H1 (cell line): ENCODE results near the gene HTR1B. TPM values are rescaled to one million over a fixed set of nuclear protein-coding genes. Genes with fewer than 3 reads are reported as not detected.

Experiments
- CTCF ChIA-PET: fragments of 300-600 bp; sonication (Branson Sonifier 250); formaldehyde crosslinking; loops from one replicate; lab custom pipeline; 2021; ENCODE audit not compliant: partially characterized antibody; lab: Charles Lee
- POLR2A ChIA-PET: fragments of 300-600 bp; sonication (Branson Sonifier 250); formaldehyde crosslinking; loops from one replicate; lab custom pipeline; 2021; ENCODE audit warnings: inconsistent platforms; ENCODE audit not compliant: partially characterized antibody; lab: Charles Lee
- DNase-seq, 2 experiments: peaks; one replicate each; pipeline versions ENCODE4 v3.0.0 to v3.0.0-alpha.2; 2010 to 2022; ENCODE audit warnings: low spot score in 2 of 2, low read depth in 1 of 2, mixed read lengths in 1 of 2
- FAIRE-seq: peaks from 2 replicates; lab custom pipeline; 2011; peaks lifted over from hg19 to GRCh38; lab: Jason Lieb, UNC
- H2AFZ ChIP-seq: 2 replicates; pipeline ENCODE4 v1.8.1; 2012; ENCODE audit warnings: low read length, inconsistent platforms
- H2AK5ac ChIP-seq: 2 replicates; pipeline ENCODE4 v1.6.1; 2013; ENCODE audit warnings: low read depth, low read length
- H2BK120ac ChIP-seq: replicated peaks from 2 replicates; pipeline ENCODE3; 2013; ENCODE audit warnings: low read depth, low read length, inconsistent platforms
- H2BK12ac ChIP-seq: 2 replicates; pipeline ENCODE4 v1.6.1; 2013; ENCODE audit warnings: low read depth, low read length
- H2BK15ac ChIP-seq: 2 replicates; pipeline ENCODE4 v1.6.1; 2013; ENCODE audit warnings: low read length
- H2BK20ac ChIP-seq: 2 replicates; pipeline ENCODE4 v1.6.1; 2013; ENCODE audit warnings: low read length
- H2BK5ac ChIP-seq: 2 replicates; pipeline ENCODE4 v1.6.1; 2013; ENCODE audit warnings: low read depth, low read length
- H3K14ac ChIP-seq: 2 replicates; pipeline ENCODE4 v1.6.1; 2013; ENCODE audit warnings: inconsistent platforms; ENCODE audit not compliant: insufficient read length
- H3K18ac ChIP-seq: 2 replicates; pipeline ENCODE4 v1.6.1; 2013; ENCODE audit warnings: low read length; ENCODE audit errors: extremely low read depth
- H3K23ac ChIP-seq: 2 replicates; pipeline ENCODE4 v1.6.1; 2013; ENCODE audit warnings: inconsistent platforms; ENCODE audit not compliant: insufficient read length
- H3K23me2 ChIP-seq: 2 replicates; pipeline ENCODE4 v1.6.1; 2013; ENCODE audit warnings: low read depth, low read length
- H3K27ac ChIP-seq: 2 replicates; pipeline ENCODE4 v1.6.1; 2011; ENCODE audit warnings: low read depth, low read length, inconsistent platforms
- H3K27me3 ChIP-seq, 4 experiments: replicated peaks in 1 of 4; 1 replicate in 1 of 4; 2 replicates in 3 of 4; pipeline versions ENCODE4 v1.6.1 to v1.8.1; 2011 to 2013; ENCODE audit warnings: low read length in 3 of 4, mild to moderate bottlenecking in 3 of 4, inconsistent platforms in 2 of 4, mixed read lengths in 2 of 4, moderate library complexity in 1 of 4; ENCODE audit not compliant: control insufficient read depth in 3 of 4, insufficient read depth in 3 of 4; ENCODE audit errors: extremely low read depth in 1 of 4
- H3K36me3 ChIP-seq, 4 experiments: 2 replicates each; pipeline versions ENCODE4 v1.6.1 to v1.8.1; 2011 to 2013; ENCODE audit warnings: mild to moderate bottlenecking in 4 of 4, low read length in 3 of 4, moderate library complexity in 2 of 4, control low read depth in 1 of 4, inconsistent platforms in 1 of 4; ENCODE audit not compliant: insufficient read depth in 4 of 4, control insufficient read depth in 2 of 4
- H3K4ac ChIP-seq: replicated peaks from 2 replicates; pipeline ENCODE3; 2013; ENCODE audit warnings: low read length, low read depth, mixed read lengths, inconsistent platforms; ENCODE audit not compliant: insufficient read length
- H3K4me1 ChIP-seq, 4 experiments: replicated peaks in 1 of 4; 1 replicate in 1 of 4; 2 replicates in 3 of 4; pipeline versions ENCODE4 v1.6.1 to v1.8.1; 2011 to 2013; ENCODE audit warnings: low read length in 3 of 4, inconsistent platforms in 2 of 4, mixed read lengths in 1 of 4; ENCODE audit not compliant: insufficient read depth in 4 of 4, control insufficient read depth in 3 of 4
- H3K4me2 ChIP-seq, 2 experiments: 2 replicates each; pipeline versions ENCODE4 v1.6.1 to v1.8.1; 2011 to 2013; ENCODE audit warnings: low read depth in 2 of 2, low read length in 2 of 2, control low read depth in 1 of 2, inconsistent platforms in 1 of 2, mild to moderate bottlenecking in 1 of 2; ENCODE audit not compliant: insufficient read depth in 1 of 2
- H3K4me3 ChIP-seq, 4 experiments: fragments of 200-600, 300-600 bp in 1 of 4; sonication (generic), shearing (Covaris generic), sonication (Bioruptor Twin) in 1 of 4; 2 replicates each; pipeline versions ENCODE4 v1.5.1 to v1.8.1; 2011 to 2016; ENCODE audit warnings: low read length in 4 of 4, low read depth in 3 of 4, control low read depth in 2 of 4, inconsistent platforms in 2 of 4, mild to moderate bottlenecking in 2 of 4, mixed read lengths in 1 of 4, moderate library complexity in 1 of 4; ENCODE audit not compliant: insufficient read depth in 2 of 4; ENCODE audit errors: extremely low read depth in 1 of 4
- H3K56ac ChIP-seq: replicated peaks from 2 replicates; pipeline ENCODE3; 2013; ENCODE audit warnings: low read depth, mild to moderate bottlenecking, mixed read lengths, low read length, inconsistent platforms; ENCODE audit not compliant: insufficient read length
- H3K79me1 ChIP-seq: 2 replicates; pipeline ENCODE4 v1.6.1; 2013; ENCODE audit warnings: low read depth, low read length, control low read depth
- H3K79me2 ChIP-seq, 2 experiments: 2 replicates each; pipeline versions ENCODE4 v1.6.1 to v1.8.1; 2012 to 2013; ENCODE audit warnings: low read length in 2 of 2, mild to moderate bottlenecking in 2 of 2, inconsistent platforms in 1 of 2; ENCODE audit not compliant: insufficient read depth in 2 of 2, control insufficient read depth in 1 of 2
- H3K9ac ChIP-seq, 4 experiments: replicated peaks in 1 of 4; 1 replicate in 1 of 4; 2 replicates in 3 of 4; pipeline versions ENCODE4 v1.6.1 to v1.8.1; 2011 to 2013; ENCODE audit warnings: low read depth in 3 of 4, low read length in 3 of 4, control low read depth in 2 of 4, mild to moderate bottlenecking in 2 of 4, moderate library complexity in 2 of 4, inconsistent platforms in 1 of 4; ENCODE audit errors: extremely low read depth in 1 of 4
- H3K9me3 ChIP-seq, 2 experiments: 2 replicates each; pipeline versions ENCODE4 v1.6.1 to v1.8.1; 2012 to 2013; ENCODE audit warnings: mild to moderate bottlenecking in 2 of 2, moderate library complexity in 2 of 2, control low read depth in 1 of 2, inconsistent platforms in 1 of 2, low read depth in 1 of 2, low read length in 1 of 2, mixed read lengths in 1 of 2; ENCODE audit not compliant: insufficient read depth in 2 of 2
- H4K20me1 ChIP-seq, 2 experiments: replicated peaks in 1 of 2; 2 replicates each; pipeline versions ENCODE3 to v1.8.1; 2011 to 2013; ENCODE audit warnings: inconsistent platforms in 2 of 2, low read length in 2 of 2, mild to moderate bottlenecking in 1 of 2; ENCODE audit not compliant: insufficient read depth in 2 of 2, control insufficient read depth in 1 of 2
- H4K5ac ChIP-seq: 2 replicates; pipeline ENCODE4 v1.6.1; 2013; ENCODE audit warnings: low read length, low read depth, mixed read lengths, inconsistent platforms; ENCODE audit not compliant: insufficient read length
- H4K8ac ChIP-seq: 2 replicates; pipeline ENCODE4 v1.8.0; 2013; ENCODE audit warnings: mild to moderate bottlenecking, moderate library complexity, low read length, inconsistent platforms; ENCODE audit not compliant: insufficient read depth; ENCODE audit errors: extremely low read depth
- H4K91ac ChIP-seq: replicated peaks from 2 replicates; pipeline ENCODE3; 2013; ENCODE audit warnings: low read length, mixed read lengths, inconsistent platforms; ENCODE audit not compliant: insufficient read length
- BACH1 ChIP-seq: IDR thresholded peaks from 2 replicates; pipeline ENCODE4 v1.6.1; 2012; ENCODE audit warnings: low read length, improper control_type of control experiment
- CHD2 ChIP-seq: IDR thresholded peaks from 2 replicates; pipeline ENCODE4 v1.6.1; 2012; ENCODE audit warnings: low read length, improper control_type of control experiment
- EGR1 ChIP-seq: IDR thresholded peaks from 2 replicates; pipeline ENCODE4 v1.6.1; 2011; ENCODE audit warnings: low read depth, low read length, borderline replicate concordance
- HDAC6 ChIP-seq: IDR thresholded peaks from one replicate; pipeline ENCODE4 v1.7.1; 2012; ENCODE audit warnings: low read depth, mild to moderate bottlenecking, inconsistent platforms, low read length, moderate library complexity
- JUN ChIP-seq: IDR thresholded peaks from 2 replicates; pipeline ENCODE4 v1.6.1; 2011; ENCODE audit warnings: low read depth, mild to moderate bottlenecking, improper control_type of control experiment, low read length
- KDM4A ChIP-seq: IDR thresholded peaks from one replicate; pipeline ENCODE4 v1.7.1; 2012; ENCODE audit warnings: low read depth, mild to moderate bottlenecking, moderate library complexity, low read length, inconsistent platforms; ENCODE audit not compliant: severe bottlenecking
- NANOG ChIP-seq: IDR thresholded peaks from 2 replicates; pipeline ENCODE4 v1.6.1; 2011; ENCODE audit warnings: low read length, low read depth, mild to moderate bottlenecking, inconsistent platforms; ENCODE audit not compliant: insufficient read depth, poor library complexity, severe bottlenecking
- POU5F1 ChIP-seq: IDR thresholded peaks from 2 replicates; pipeline ENCODE4 v1.6.1; 2011; ENCODE audit warnings: low read depth, mild to moderate bottlenecking, low read length, moderate library complexity
- RXRA ChIP-seq: IDR thresholded peaks from 2 replicates; pipeline ENCODE4 v1.6.1; 2011; ENCODE audit warnings: low read depth, mild to moderate bottlenecking, low read length, moderate library complexity; ENCODE audit not compliant: insufficient read depth
- WGBS, 2 experiments: shearing (Covaris generic) in 1 of 2; methylation state at CpG; one replicate each; pipeline versions ENCODE4 v1.1.6 to v1.1.7; 2013 to 2015; ENCODE audit warnings: low lambda C conversion rate in 2 of 2, mixed read lengths in 2 of 2, inconsistent platforms in 1 of 2, low coverage in 1 of 2, missing lambda C conversion rate in 1 of 2; ENCODE audit not compliant: insufficient replicate concordance in 2 of 2, insufficient coverage in 1 of 2, insufficient read length in 1 of 2; ENCODE audit errors: extremely low coverage in 1 of 2, missing lambda C conversion rate in 1 of 2; 5-methylcytosine and 5-hydroxymethylcytosine counted together
- polyA plus RNA-seq, 7 experiments: library from polyadenylated mRNA; depleted of rRNA in 3 of 7; stranded (reverse) in 5 of 7; unstranded in 2 of 7; fragments of >200 nt in 5 of 7; fragments of 200-250 nt in 2 of 7; gene quantifications; 1 replicate in 5 of 7; 2 replicates in 1 of 7; 4 replicates in 1 of 7; pipeline versions ENCODE4 v1.2.1 to v1.2.3, GENCODE V29; 2011 to 2013; ENCODE audit warnings: missing spikeins in 2 of 7, mixed read lengths in 2 of 7
- total RNA-seq: library from RNA; stranded (reverse); fragmentation: NEBNext Ultra II Directional; extraction: Animal tissue kit (Norgen Biotek cat#: 25700); gene quantifications from 2 replicates; pipeline ENCODE4 v1.2.1, GENCODE V29; 2021
- TF ChIP-seq, protein P1 (sequence below): IDR thresholded peaks from 2 replicates; pipeline ENCODE4 v1.6.1; 2012; ENCODE audit warnings: inconsistent platforms
- TF ChIP-seq, protein P2 (sequence below): IDR thresholded peaks from 2 replicates; pipeline ENCODE4 v1.6.1; 2012; ENCODE audit warnings: low read length, inconsistent platforms
- TF ChIP-seq, protein P3 (sequence below): IDR thresholded peaks from 2 replicates; pipeline ENCODE4 v1.6.1; 2011; ENCODE audit warnings: low read depth, mild to moderate bottlenecking, low read length; ENCODE audit not compliant: insufficient read depth

Gene HTR1B
- total and polyA plus RNA-seq, 2 of the 8 experiments (the other 6 are each of a cell fraction or from before 2014, with no cell fraction given): 1.1 to 1.4 TPM

DNA sequence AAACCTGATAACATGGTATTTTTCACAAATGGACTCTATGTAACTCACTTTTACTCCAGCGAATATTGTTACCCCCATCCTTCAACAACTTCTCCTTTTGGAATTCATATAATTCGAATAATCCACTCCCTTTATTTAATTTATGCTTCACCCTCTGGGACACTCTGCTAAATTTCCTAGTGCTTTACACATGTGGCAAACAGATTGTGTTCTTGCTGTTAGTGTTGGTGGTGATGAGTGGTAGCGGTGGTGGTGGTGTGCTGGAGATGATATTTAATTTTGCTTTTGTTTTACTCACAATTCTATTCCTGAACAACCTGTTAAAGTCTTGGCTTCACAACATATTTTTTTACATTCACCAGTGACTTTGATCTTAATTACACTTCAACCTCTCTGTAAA, 32.8 kb downstream of the HTR1B start:
- Histone ChIP-seq H3K4me1 (no peaks in the 10 kb centered on the region), H3K4ac (no peak overlapping the region), H3K23ac (no peak overlapping the region), H3K79me2 (no peaks in the 10 kb centered on the region), H2BK12ac (no peak overlapping the region), H3K18ac (no peak overlapping the region), H2BK20ac (no peak overlapping the region), H3K36me3 (no peaks in the 10 kb centered on the region), H4K91ac (no peak overlapping the region), H4K8ac (no peak overlapping the region), H2AK5ac (no peak overlapping the region), H3K9ac (no peak overlapping the region), H3K14ac (no peak overlapping the region), H3K56ac (no peak overlapping the region), H4K5ac (no peak overlapping the region), H3K9me3 (no peaks in the 10 kb centered on the region), H3K27ac (no peak overlapping the region), H2BK5ac (no peak overlapping the region), H3K4me2 (no peak overlapping the region), H2AFZ (no peak overlapping the region), H3K27me3 (no peaks in the 10 kb centered on the region), H2BK15ac (no peak overlapping the region), H3K4me3 (no peak overlapping the region), H3K79me1 (no peaks in the 10 kb centered on the region), H3K23me2 (no peaks in the 10 kb centered on the region), H2BK120ac (no peak overlapping the region), H4K20me1 (no peaks in the 10 kb centered on the region)
- no peak for FAIRE-seq
- 88 to 100% methylated on average over 1 to 3 of the region's 3 CpGs for WGBS, 2 experiments
- ChIA-PET POLR2A (no interaction called here), CTCF (no interaction called here)
- DNase-seq: no peak
- no peak for TF ChIP-seq JUN
- TF ChIP-seq POU5F1: no peak
- no peak for TF ChIP-seq HDAC6
- no peak for TF ChIP-seq NANOG
- TF ChIP-seq EGR1: no peak
- TF ChIP-seq, protein P1, sequence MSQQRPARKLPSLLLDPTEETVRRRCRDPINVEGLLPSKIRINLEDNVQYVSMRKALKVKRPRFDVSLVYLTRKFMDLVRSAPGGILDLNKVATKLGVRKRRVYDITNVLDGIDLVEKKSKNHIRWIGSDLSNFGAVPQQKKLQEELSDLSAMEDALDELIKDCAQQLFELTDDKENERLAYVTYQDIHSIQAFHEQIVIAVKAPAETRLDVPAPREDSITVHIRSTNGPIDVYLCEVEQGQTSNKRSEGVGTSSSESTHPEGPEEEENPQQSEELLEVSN: no peak
- TF ChIP-seq BACH1: no peak
- TF ChIP-seq CHD2: no peak
- no peak for TF ChIP-seq RXRA
- TF ChIP-seq, protein P2, sequence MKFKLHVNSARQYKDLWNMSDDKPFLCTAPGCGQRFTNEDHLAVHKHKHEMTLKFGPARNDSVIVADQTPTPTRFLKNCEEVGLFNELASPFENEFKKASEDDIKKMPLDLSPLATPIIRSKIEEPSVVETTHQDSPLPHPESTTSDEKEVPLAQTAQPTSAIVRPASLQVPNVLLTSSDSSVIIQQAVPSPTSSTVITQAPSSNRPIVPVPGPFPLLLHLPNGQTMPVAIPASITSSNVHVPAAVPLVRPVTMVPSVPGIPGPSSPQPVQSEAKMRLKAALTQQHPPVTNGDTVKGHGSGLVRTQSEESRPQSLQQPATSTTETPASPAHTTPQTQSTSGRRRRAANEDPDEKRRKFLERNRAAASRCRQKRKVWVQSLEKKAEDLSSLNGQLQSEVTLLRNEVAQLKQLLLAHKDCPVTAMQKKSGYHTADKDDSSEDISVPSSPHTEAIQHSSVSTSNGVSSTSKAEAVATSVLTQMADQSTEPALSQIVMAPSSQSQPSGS: no peak
- no peak for TF ChIP-seq KDM4A
- TF ChIP-seq, protein P3, sequence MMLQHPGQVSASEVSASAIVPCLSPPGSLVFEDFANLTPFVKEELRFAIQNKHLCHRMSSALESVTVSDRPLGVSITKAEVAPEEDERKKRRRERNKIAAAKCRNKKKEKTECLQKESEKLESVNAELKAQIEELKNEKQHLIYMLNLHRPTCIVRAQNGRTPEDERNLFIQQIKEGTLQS: no peak
